AG09319 (cell line): ENCODE measurements around the gene SLC4A5.

ENCODE experiments used
- DNase-seq: peaks from one replicate; pipeline ENCODE4 v3.0.0-alpha.2; 2010; ENCODE audit warnings: low read depth; ENCODE audit errors: extremely low read depth
- TF ChIP-seq, protein P1 (sequence below): IDR thresholded peaks from 2 replicates; pipeline ENCODE4 v1.5.1; 2011; ENCODE audit warnings: low read depth, mild to moderate bottlenecking, inconsistent platforms, low read length, moderate library complexity

Gene SLC4A5

DNA sequence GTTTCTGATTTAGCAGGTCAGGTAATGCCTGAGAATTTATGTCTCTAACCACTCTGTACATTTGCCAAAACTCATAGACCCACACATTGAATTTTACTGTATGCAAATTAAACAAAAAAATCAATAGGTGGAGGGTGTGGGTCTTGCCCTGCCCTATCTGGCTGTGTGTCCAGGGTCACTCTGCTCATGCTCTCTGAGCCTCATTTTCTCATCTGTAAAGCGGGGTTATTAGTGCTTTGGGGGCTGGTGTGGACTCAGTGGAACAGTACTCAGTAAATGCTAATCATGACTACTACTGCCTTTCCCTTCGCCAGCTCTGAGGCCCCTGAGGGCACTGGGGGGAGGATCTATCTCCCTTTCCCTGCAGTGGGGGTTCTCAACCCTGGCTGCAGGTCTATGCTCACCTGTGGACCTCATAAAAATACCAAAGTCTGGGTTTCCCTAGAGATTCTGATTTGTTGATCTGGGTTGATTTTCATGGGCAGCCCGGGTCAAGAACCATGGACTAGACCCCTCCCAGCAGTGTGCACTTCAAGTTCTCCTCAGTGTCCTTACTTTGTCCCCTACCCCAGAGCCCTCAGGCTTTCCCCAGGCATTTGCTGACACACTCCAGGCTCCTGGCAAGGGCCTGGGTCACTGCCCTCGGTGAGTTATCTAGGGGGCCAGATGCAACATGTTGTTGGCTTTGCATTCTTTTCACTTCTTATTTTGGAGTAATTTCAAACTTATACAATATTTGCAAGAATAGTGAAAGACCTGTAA is 117.3 kb downstream of the SLC4A5 start:
- TF ChIP-seq, protein P1, sequence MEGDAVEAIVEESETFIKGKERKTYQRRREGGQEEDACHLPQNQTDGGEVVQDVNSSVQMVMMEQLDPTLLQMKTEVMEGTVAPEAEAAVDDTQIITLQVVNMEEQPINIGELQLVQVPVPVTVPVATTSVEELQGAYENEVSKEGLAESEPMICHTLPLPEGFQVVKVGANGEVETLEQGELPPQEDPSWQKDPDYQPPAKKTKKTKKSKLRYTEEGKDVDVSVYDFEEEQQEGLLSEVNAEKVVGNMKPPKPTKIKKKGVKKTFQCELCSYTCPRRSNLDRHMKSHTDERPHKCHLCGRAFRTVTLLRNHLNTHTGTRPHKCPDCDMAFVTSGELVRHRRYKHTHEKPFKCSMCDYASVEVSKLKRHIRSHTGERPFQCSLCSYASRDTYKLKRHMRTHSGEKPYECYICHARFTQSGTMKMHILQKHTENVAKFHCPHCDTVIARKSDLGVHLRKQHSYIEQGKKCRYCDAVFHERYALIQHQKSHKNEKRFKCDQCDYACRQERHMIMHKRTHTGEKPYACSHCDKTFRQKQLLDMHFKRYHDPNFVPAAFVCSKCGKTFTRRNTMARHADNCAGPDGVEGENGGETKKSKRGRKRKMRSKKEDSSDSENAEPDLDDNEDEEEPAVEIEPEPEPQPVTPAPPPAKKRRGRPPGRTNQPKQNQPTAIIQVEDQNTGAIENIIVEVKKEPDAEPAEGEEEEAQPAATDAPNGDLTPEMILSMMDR = no peak
- DNase-seq = no peak

DNA sequence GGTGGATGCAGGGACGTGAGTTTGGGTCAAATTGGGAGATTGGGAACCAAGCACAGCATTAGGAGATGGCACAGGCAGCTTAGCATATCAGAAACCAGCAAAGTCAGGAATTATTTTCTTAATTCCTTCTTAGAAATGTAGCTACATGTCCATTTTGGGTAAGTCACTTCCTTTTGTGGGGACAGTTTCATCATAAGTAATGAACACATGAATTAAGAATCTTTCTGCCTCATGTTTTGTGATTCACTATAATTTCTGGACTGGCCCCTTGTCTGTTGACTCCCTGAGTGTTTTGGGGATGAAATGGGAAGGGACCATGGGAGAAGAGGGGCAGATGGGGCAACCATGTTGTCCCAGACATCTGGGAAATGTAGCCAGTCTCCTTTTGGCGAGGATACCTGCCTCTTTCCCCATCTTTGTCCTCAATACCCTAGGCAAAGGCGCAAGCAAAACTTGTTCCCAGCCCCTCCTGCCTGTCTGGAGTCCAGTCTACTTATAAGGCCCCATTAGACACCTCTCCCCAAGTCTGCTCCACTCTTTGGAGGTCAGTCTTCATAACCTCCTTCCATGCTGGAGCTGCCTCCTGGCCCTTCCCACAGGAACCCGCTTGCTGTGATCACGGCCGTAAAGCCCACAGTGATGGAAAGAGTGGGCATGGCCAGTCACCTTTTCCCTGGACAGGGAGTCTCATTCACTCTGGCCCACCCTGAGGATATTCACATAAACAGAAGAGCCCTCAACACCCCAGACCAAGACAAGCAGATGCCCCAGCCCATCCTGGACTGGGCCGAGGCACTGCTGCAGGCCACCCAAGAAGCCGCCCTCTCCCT is 119.1 kb downstream of the SLC4A5 start:
- no peak for DNase-seq
- TF ChIP-seq, protein P1 = no peak

DNA sequence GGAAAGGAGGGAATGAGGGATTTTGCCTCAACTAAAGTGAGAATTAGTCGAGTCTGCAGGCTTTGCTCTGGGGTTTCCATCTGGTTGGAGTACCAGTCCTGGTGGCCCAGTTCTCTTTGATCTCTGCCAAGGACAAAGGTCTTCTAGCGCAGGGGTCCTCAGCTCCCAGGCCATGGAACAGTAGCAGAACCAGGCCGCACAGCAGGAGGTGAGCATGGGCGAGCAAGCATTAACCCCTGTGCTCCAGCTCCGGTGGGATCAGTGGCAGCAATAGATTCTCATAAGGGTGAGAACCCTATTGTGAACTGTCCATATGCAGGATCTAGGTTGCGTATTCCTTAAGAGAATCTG is 120.9 kb downstream of the SLC4A5 start:
- DNase-seq = no peak
- TF ChIP-seq, protein P1 = no peak

DNA sequence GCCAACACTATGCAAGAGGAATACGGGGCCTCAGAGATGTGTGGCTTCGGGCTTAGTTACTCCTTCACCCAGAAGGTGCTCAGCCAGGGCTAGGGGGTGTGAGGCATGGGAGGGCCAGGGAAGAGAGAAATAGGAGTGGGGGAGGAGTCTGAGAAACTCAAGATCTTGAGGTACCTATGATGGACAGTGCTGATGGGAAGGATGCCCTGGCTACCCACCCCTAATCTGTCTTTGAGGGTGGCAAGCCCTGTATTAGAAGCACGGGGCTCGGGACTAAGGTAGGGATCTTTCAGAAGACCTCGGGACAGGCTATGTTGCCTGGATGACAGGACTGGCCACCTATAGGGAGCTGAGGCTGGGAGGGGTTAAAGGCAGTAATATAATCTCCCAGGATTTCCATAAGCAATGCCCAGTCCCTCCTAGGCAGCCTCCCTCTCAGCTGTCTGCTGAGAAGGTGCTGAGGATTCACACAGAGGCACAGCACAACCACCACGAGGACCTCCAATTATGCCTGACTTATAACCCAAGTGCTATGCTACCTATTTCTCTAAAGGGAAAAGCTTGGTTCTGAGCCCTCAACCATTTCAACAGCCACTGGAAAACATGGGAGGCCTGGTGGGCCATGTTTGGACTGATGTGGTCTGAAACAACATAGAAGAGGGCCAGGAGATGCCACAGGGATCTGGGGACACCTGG is 121.5 kb downstream of the SLC4A5 start:
- TF ChIP-seq, protein P1 = no peak
- no peak for DNase-seq

DNA sequence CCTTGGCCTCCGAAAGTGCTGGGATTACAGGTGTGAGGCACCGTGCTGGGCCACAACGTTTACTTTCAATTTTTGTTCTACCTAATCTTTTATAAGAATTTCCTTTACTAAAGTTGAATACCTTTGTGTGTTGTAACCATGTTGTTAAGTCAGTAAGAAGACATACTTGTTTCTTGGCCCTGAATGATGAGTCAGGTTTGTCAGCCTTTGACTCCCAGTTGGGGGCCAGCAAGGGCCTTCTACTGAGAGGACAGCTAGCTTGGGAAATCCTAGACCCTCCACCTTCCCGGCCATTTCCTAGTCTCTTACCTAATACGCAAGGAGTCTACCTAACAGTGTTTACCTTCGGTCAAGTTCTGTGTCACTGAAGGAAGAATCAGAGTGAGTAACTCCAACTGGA is 122.1 kb downstream of the SLC4A5 start:
- no peak for DNase-seq
- TF ChIP-seq, protein P1 = no peak

DNA sequence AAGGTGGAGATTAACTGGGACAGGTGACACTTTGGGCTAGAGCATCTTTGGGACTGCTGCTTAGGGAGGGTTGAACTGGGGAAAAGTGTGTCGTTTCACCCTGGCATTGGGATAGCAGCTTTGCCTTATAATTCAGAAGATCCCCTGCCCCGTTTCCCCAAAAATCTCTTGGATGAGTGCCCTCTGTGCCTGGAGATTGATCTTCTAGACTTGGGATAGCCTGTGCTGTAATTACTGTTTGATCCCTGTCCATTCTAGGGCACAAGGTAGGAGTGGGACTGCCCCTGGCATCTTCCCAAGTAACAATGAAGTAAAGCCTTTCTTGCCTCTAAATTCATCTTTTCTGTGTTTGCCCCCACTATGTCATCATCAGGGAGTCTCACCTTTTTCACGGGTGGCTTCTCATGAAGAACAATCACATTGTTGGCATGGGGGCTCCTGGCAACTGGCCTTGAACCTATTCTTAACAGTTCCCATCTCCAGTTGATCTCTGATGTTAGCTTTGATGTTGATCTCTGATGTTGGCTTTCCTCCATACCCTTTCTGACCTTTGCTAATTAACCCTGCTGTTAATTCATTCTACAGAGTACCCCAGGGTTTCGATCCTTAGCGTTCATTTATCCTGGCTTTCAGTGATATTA is 123.2 kb downstream of the SLC4A5 start:
- no peak for DNase-seq
- TF ChIP-seq, protein P1 = no peak
